ENCODE data around the gene PJA2.

PJA2 gene

DNA sequence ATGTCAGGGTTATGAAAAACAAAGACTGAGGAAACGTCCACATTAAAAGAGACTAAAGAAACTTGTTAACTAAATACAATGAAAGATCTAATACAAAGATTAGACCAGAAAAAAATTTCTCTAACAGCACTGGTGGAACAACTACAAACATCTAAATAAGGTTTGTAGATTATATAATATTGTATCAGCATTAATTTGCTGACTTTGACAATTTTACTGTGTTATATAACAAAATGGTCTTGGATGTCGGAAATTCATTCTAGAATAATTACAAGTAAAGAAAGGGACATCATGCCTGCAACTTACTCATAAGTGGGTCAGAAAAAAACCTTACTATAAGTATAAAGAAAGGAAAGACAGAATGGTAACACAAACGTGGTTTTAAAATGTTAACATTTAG lies 50.1 kb downstream of the PJA2 start:
- Histone ChIP-seq H3K4me2 (ENCODE audit: low read depth, low read length) (no peak overlapping the region), H3K9me2 (replicated peaks; ENCODE audit: insufficient read depth, low read length) (no peaks in the 10 kb centered on the region), H3F3A (ENCODE audit: insufficient read depth, low read length) (no peaks in the 10 kb centered on the region), H3K36me3 (replicated peaks; ENCODE audit: insufficient read depth, low read length) (0 out of 2 replicates have a peak, but pooled peaks cover 6% of the 10 kb centered on the region), H4K20me1 (ENCODE audit: insufficient read depth, low read length) (no peaks in the 10 kb centered on the region), H3K27me3 (replicated peaks; ENCODE audit: insufficient read depth, low read length) (no peaks in the 10 kb centered on the region), H3K4me1 (ENCODE audit: low read length) (no peaks in the 10 kb centered on the region), H3K27ac (ENCODE audit: low read length) (no peak overlapping the region), H3K9me3 (replicated peaks; ENCODE audit: insufficient read depth, low read length) (no peaks in the 10 kb centered on the region), H3K9ac (ENCODE audit: low read length) (no peak overlapping the region), H2AFZ (ENCODE audit: low read length) (no peak overlapping the region), H3K79me2 (ENCODE audit: low read length) (peaks cover under 1% of the 10 kb centered on the region; the same call in 1 of the 2 replicates), H3K4me3 (ENCODE audit: low read length) (no peak overlapping the region)
- TF ChIP-seq EZH2 (optimal IDR thresholded peaks at IDR 0.05; ENCODE audit: low read depth, low read length) (no peak), EZH2phosphoT487 (IDR thresholded peaks at IDR 0.05; ENCODE audit: low read length) (no peak)
- TF ChIP-seq, protein P1, sequence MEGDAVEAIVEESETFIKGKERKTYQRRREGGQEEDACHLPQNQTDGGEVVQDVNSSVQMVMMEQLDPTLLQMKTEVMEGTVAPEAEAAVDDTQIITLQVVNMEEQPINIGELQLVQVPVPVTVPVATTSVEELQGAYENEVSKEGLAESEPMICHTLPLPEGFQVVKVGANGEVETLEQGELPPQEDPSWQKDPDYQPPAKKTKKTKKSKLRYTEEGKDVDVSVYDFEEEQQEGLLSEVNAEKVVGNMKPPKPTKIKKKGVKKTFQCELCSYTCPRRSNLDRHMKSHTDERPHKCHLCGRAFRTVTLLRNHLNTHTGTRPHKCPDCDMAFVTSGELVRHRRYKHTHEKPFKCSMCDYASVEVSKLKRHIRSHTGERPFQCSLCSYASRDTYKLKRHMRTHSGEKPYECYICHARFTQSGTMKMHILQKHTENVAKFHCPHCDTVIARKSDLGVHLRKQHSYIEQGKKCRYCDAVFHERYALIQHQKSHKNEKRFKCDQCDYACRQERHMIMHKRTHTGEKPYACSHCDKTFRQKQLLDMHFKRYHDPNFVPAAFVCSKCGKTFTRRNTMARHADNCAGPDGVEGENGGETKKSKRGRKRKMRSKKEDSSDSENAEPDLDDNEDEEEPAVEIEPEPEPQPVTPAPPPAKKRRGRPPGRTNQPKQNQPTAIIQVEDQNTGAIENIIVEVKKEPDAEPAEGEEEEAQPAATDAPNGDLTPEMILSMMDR (IDR thresholded peaks at IDR 0.05; ENCODE audit: low read length), result no peak
- DNase-seq, result no peak

DNA sequence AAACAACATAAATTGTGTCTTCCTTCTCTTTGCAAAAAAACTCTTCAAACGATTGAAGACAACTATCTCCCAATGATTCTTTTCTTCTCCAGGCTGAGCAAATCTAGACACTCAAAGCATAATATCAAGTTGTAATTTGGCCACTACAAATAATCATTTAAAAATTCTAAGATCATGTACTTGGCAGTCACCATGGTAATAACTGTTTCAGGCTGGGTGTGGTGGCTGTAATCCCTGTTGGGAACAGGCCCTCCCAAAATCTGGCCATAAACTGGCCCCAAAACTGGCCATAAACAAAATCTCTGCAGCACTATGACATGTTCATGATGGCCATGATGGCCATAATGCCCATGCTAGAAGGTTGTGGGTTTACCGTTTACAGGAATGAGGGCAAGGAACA lies 52.0 kb downstream of the PJA2 start:
- no peaks in the 10 kb centered on the region for H4K20me1 ChIP-seq (ENCODE audit: insufficient read depth, low read length)
- TF ChIP-seq, protein P1 (IDR thresholded peaks at IDR 0.05; ENCODE audit: low read length), result no peak
- TF ChIP-seq EZH2phosphoT487 (IDR thresholded peaks at IDR 0.05; ENCODE audit: low read length), result no peak
- no peak for TF ChIP-seq EZH2 (optimal IDR thresholded peaks at IDR 0.05; ENCODE audit: low read depth, low read length)
- H3K9ac ChIP-seq (ENCODE audit: low read length), result no peak overlapping the region
- no peaks in the 10 kb centered on the region; the same call in 1 of the 2 replicates for H3K79me2 ChIP-seq (ENCODE audit: low read length)
- no peaks in the 10 kb centered on the region for H3F3A ChIP-seq (ENCODE audit: insufficient read depth, low read length)
- no peaks in the 10 kb centered on the region for H3K4me1 ChIP-seq (ENCODE audit: low read length)
- no peaks in the 10 kb centered on the region for H3K9me3 ChIP-seq (replicated peaks; ENCODE audit: insufficient read depth, low read length)
- no peaks in the 10 kb centered on the region for H3K27me3 ChIP-seq (replicated peaks; ENCODE audit: insufficient read depth, low read length)
- H2AFZ ChIP-seq (ENCODE audit: low read length), result no peak overlapping the region
- no peak for DNase-seq
- H3K4me2 ChIP-seq (ENCODE audit: low read depth, low read length), result no peak overlapping the region
- no peaks in the 10 kb centered on the region for H3K9me2 ChIP-seq (replicated peaks; ENCODE audit: insufficient read depth, low read length)
- H3K36me3 ChIP-seq (replicated peaks; ENCODE audit: insufficient read depth, low read length), result 0 out of 2 replicates have a peak, but pooled peaks cover 6% of the 10 kb centered on the region
- H3K27ac ChIP-seq (ENCODE audit: low read length), result no peak overlapping the region
- no peak overlapping the region for H3K4me3 ChIP-seq (ENCODE audit: low read length)

DNA sequence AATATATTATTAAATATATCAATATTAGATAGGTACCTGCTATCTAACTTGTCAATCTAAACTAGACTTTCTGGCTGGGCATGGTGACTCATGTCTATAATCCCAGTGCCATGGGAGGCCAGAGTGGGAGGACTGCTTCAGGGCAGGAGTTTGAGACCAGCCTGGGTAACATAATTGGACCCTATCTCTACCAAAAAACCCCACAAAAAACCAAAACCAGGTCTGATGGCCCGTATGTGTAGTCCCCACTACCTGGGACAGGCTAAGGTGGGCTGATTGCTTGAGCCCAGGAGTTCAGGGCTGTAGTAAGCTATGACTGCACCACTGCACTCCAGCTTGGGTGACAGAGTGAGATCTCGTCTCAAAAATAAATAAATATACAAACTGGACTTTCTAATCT lies 55.0 kb downstream of the PJA2 start:
- TF ChIP-seq EZH2 (optimal IDR thresholded peaks at IDR 0.05; ENCODE audit: low read depth, low read length) (no peak), EZH2phosphoT487 (IDR thresholded peaks at IDR 0.05; ENCODE audit: low read length) (no peak)
- TF ChIP-seq, protein P1 (IDR thresholded peaks at IDR 0.05; ENCODE audit: low read length), result no peak
- no peaks in the 10 kb centered on the region for H3K36me3 ChIP-seq (replicated peaks; ENCODE audit: insufficient read depth, low read length)
- H3K27ac ChIP-seq (ENCODE audit: low read length), result no peak overlapping the region
- H3K4me1 ChIP-seq (ENCODE audit: low read length), result no peaks in the 10 kb centered on the region
- no peaks in the 10 kb centered on the region for H3K9me3 ChIP-seq (replicated peaks; ENCODE audit: insufficient read depth, low read length)
- H3K79me2 ChIP-seq (ENCODE audit: low read length), result no peaks in the 10 kb centered on the region; the same call in 1 of the 2 replicates
- H3K27me3 ChIP-seq (replicated peaks; ENCODE audit: insufficient read depth, low read length), result no peaks in the 10 kb centered on the region
- H3K9ac ChIP-seq (ENCODE audit: low read length), result no peak overlapping the region
- DNase-seq, result no peak
- no peak overlapping the region for H3K4me3 ChIP-seq (ENCODE audit: low read length)
- H3F3A ChIP-seq (ENCODE audit: insufficient read depth, low read length), result no peaks in the 10 kb centered on the region
- H3K4me2 ChIP-seq (ENCODE audit: low read depth, low read length), result no peak overlapping the region
- H3K9me2 ChIP-seq (replicated peaks; ENCODE audit: insufficient read depth, low read length), result no peaks in the 10 kb centered on the region
- H2AFZ ChIP-seq (ENCODE audit: low read length), result no peak overlapping the region
- H4K20me1 ChIP-seq (ENCODE audit: insufficient read depth, low read length), result no peaks in the 10 kb centered on the region

All from MM.1S (cell line).